MM.1S (cell line): ENCODE data around the gene CRYGA.

ENCODE experiments used
- DNase-seq: peaks from one replicate; pipeline ENCODE4 v3.0.0-alpha.2; 2015
- H2AFZ ChIP-seq: fragments of 300-600 bp; sonication (generic); 2 replicates; pipeline ENCODE4 v1.6.0; 2016; ENCODE audit warnings: antibody characterized with exemption, low read length
- H3F3A ChIP-seq: fragments of 300-600 bp; sonication (generic); 2 replicates; pipeline ENCODE4 v1.6.1; 2016; ENCODE audit warnings: mild to moderate bottlenecking, antibody characterized with exemption, low read length, moderate library complexity, mixed read lengths; ENCODE audit not compliant: insufficient read depth
- H3K27ac ChIP-seq: fragments of 300-600 bp; sonication (generic); 2 replicates; pipeline ENCODE4 v1.5.1; 2016; ENCODE audit warnings: mild to moderate bottlenecking, low read length
- H3K27me3 ChIP-seq: fragments of 300-600 bp; sonication (generic); replicated peaks from 2 replicates; pipeline ENCODE4 v1.6.0; 2016; ENCODE audit warnings: low read length; ENCODE audit not compliant: insufficient read depth
- H3K36me3 ChIP-seq: fragments of 300-600 bp; sonication (generic); replicated peaks from 2 replicates; pipeline ENCODE4 v1.6.1; 2016; ENCODE audit warnings: mild to moderate bottlenecking, low read length, mixed read lengths; ENCODE audit not compliant: insufficient read depth
- H3K4me1 ChIP-seq: fragments of 300-600 bp; sonication (generic); 2 replicates; pipeline ENCODE4 v1.6.1; 2016; ENCODE audit warnings: low read length, mixed read lengths
- H3K4me2 ChIP-seq: fragments of 300-600 bp; sonication (generic); 2 replicates; pipeline ENCODE4 v1.6.0; 2016; ENCODE audit warnings: low read depth, low read length
- H3K4me3 ChIP-seq: fragments of 300-600 bp; sonication (generic); 2 replicates; pipeline ENCODE4 v1.5.1; 2016; ENCODE audit warnings: low read length, mixed read lengths
- H3K79me2 ChIP-seq: fragments of 300-600 bp; sonication (generic); 2 replicates; pipeline ENCODE4 v1.6.1; 2016; ENCODE audit warnings: mixed run types, low read length, mixed read lengths
- H3K9ac ChIP-seq: fragments of 300-600 bp; sonication (generic); 2 replicates; pipeline ENCODE4 v1.6.1; 2016; ENCODE audit warnings: low read length, mixed read lengths
- H3K9me2 ChIP-seq: fragments of 300-600 bp; sonication (generic); replicated peaks from 2 replicates; pipeline ENCODE4 v1.6.1; 2016; ENCODE audit warnings: mild to moderate bottlenecking, low read length, mixed read lengths; ENCODE audit not compliant: insufficient read depth
- H3K9me3 ChIP-seq: fragments of 300-600 bp; sonication (generic); replicated peaks from 2 replicates; pipeline ENCODE4 v1.6.1; 2016; ENCODE audit warnings: mild to moderate bottlenecking, low read length, mixed read lengths; ENCODE audit not compliant: insufficient read depth
- H4K20me1 ChIP-seq: fragments of 300-600 bp; sonication (generic); 2 replicates; pipeline ENCODE4 v1.6.1; 2016; ENCODE audit warnings: mild to moderate bottlenecking, low read length, moderate library complexity, mixed read lengths; ENCODE audit not compliant: insufficient read depth
- EZH2 ChIP-seq: fragments of 300-600 bp; sonication (generic); optimal IDR thresholded peaks from 2 replicates; pipeline ENCODE3; 2017; ENCODE audit warnings: low read depth, mild to moderate bottlenecking, antibody characterized with exemption, low read length, mixed read lengths
- EZH2phosphoT487 ChIP-seq: fragments of 300-600 bp; sonication (generic); IDR thresholded peaks from 2 replicates; pipeline ENCODE4 v1.6.1; 2018; ENCODE audit warnings: antibody characterized with exemption, low read length
- TF ChIP-seq, protein P1 (sequence below): fragments of 300-600 bp; sonication (generic); IDR thresholded peaks from 2 replicates; pipeline ENCODE4 v1.5.1; 2016; ENCODE audit warnings: antibody characterized with exemption, low read length, mixed read lengths

CRYGA gene

DNA sequence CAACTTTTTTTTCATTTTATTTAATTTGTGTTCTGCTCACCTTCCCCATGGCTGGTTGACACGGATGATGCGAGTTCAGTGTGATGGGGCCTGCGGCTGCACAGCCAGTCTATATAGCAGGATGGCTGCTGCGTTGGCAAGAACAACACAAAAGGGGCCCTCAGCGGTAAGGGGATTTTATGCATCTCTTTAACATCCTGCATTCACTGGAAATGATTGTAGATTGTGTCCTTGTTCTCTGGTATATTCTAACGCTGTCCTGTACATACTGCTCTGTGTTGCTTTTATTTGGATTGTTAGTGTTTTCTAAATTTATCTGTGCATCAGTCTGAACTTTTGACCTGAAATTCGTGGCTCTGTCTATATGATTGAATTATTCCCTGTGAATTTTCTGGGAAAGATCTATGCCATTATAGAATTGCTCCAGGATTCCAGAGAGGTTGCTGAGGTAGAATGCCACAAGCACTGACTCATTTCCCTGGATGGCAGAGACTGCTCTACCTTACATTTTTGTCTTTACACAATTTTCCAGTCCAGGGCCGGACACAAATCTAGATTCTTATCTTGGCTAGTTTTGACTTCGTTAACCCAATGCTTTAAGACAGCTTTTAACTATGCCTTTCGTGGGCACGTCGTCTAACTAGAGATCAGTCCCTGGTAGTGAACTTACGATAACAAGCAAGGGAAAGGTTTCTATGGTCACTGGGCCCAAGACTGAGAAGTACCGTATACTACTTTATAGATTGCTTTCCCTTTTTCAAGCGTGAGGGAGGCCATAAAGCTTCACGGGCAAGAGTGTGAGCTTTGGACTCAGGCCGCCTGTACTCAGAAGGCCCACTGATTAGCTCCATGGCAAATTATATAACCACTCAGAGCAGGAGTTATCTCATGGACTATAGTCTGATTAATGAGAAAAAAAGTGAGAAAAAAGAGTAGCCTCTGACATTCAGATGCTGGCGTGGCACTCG is 33.4 kb downstream of the CRYGA start, which contains the start of gene CRYGC:
CRYGC (minus strand) TSS at position 85 of the 968 bp plus-strand sequence; CDS start at position 49, 36 bp downstream.
- 0 out of 2 replicates have a peak, but pooled peaks cover 2% of the 10 kb centered on the region for H3F3A ChIP-seq
- no peaks in the 10 kb centered on the region for H3K27me3 ChIP-seq
- no peaks in the 10 kb centered on the region for H4K20me1 ChIP-seq
- no peaks in the 10 kb centered on the region for H3K9me2 ChIP-seq
- TF ChIP-seq, protein P1, sequence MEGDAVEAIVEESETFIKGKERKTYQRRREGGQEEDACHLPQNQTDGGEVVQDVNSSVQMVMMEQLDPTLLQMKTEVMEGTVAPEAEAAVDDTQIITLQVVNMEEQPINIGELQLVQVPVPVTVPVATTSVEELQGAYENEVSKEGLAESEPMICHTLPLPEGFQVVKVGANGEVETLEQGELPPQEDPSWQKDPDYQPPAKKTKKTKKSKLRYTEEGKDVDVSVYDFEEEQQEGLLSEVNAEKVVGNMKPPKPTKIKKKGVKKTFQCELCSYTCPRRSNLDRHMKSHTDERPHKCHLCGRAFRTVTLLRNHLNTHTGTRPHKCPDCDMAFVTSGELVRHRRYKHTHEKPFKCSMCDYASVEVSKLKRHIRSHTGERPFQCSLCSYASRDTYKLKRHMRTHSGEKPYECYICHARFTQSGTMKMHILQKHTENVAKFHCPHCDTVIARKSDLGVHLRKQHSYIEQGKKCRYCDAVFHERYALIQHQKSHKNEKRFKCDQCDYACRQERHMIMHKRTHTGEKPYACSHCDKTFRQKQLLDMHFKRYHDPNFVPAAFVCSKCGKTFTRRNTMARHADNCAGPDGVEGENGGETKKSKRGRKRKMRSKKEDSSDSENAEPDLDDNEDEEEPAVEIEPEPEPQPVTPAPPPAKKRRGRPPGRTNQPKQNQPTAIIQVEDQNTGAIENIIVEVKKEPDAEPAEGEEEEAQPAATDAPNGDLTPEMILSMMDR, result no peak
- TF ChIP-seq EZH2phosphoT487 (no peak), EZH2 (no peak)
- no peak within 1 kb of the TSS for H3K27ac ChIP-seq
- H2AFZ ChIP-seq, result no peak within 1 kb of the TSS
- no peaks in the 10 kb centered on the region for H3K79me2 ChIP-seq
- H3K9ac ChIP-seq, result no peak within 1 kb of the TSS
- H3K4me1 ChIP-seq, result no peaks in the 10 kb centered on the region
- no peak within 1 kb of the TSS for H3K4me2 ChIP-seq
- H3K36me3 ChIP-seq, result no peaks in the 10 kb centered on the region
- H3K9me3 ChIP-seq, result no peaks in the 10 kb centered on the region
- DNase-seq, result no peak
- no peak within 1 kb of the TSS for H3K4me3 ChIP-seq

DNA sequence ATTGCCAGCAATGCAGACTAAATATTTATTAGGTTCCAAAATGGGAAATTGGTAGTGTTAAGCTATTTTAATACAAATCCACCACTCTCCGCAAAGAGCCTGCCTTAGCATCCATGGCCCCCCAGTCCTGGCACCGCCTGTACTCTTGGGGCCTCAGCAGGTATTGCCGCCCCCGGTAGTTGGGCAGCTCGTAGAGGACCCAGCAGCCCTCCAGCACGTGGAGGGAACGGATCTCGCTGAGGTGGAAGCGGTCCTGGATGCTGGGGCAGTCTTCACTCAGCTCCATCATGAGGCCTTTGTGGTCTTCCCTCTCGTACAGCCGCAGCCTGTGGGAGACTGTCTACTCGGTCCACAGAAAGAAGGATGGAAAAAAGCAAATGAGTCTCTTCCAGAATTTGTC is 35.3 kb downstream of the CRYGA start:
- Histone ChIP-seq H3K79me2 (no peaks in the 10 kb centered on the region), H2AFZ (no peak overlapping the region), H3K4me1 (no peaks in the 10 kb centered on the region), H3K27ac (no peak overlapping the region), H3K4me3 (no peak overlapping the region), H3K9me3 (no peaks in the 10 kb centered on the region), H4K20me1 (no peaks in the 10 kb centered on the region), H3K36me3 (no peaks in the 10 kb centered on the region), H3K9ac (no peak overlapping the region), H3K9me2 (no peaks in the 10 kb centered on the region), H3K4me2 (no peak overlapping the region), H3F3A (no peaks in the 10 kb centered on the region), H3K27me3 (no peaks in the 10 kb centered on the region)
- TF ChIP-seq EZH2, result no peak
- TF ChIP-seq, protein P1, result no peak
- no peak for DNase-seq

DNA sequence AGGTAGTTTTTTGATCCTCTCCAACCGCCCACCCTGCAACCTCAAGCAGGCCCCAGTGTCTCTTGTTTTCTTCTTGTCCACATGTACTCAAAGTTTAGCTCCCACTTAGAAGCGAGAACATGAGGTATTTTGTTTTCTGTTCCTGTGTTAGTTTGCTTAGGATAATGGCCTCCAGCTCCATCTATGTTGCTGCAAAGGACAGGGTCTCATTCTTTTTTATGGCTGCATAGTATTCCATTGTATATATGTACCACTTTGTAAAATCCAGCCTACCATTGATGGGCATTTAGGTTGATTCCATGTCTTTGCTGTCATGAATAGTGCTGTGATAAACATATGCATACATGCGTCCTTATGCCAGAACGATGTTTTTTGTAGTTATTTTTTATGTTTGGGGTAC is 36.3 kb downstream of the CRYGA start:
- no peak overlapping the region for H2AFZ ChIP-seq
- no peaks in the 10 kb centered on the region for H3K27me3 ChIP-seq
- no peaks in the 10 kb centered on the region for H3K36me3 ChIP-seq
- H3K27ac ChIP-seq, result no peak overlapping the region
- no peaks in the 10 kb centered on the region for H3K9me2 ChIP-seq
- no peak overlapping the region for H3K9ac ChIP-seq
- H3K4me1 ChIP-seq, result no peaks in the 10 kb centered on the region
- H3K4me3 ChIP-seq, result no peak overlapping the region
- TF ChIP-seq EZH2 (no peak), EZH2phosphoT487 (no peak)
- TF ChIP-seq, protein P1, result no peak
- DNase-seq, result no peak
- H3K9me3 ChIP-seq, result no peaks in the 10 kb centered on the region
- H4K20me1 ChIP-seq, result no peaks in the 10 kb centered on the region
- no peaks in the 10 kb centered on the region for H3K79me2 ChIP-seq
- H3F3A ChIP-seq, result no peaks in the 10 kb centered on the region
- no peak overlapping the region for H3K4me2 ChIP-seq
